ENCODE data around the gene HOTAIR.

Gene HOTAIR

GRCh38 chr12:54000116-54001114, 25.7 kb upstream of the HOTAIR start, which contains the start of gene HOXC9:
TSS of gene HOXC9 (plus strand) at chr12:54000161. CDS start at chr12:54000189, 28 bp downstream.
- DNase-seq (ENCODE audit: extremely low read depth in 1 of 2, low read depth in 1 of 2) = no peak

GRCh38 chr12:53999559-54000115, 24.9 kb upstream of the HOTAIR start:
- DNase-seq (ENCODE audit: extremely low read depth in 1 of 2, low read depth in 1 of 2) = no peak

- DNase-seq (ENCODE audit: extremely low read depth in 1 of 2, low read depth in 1 of 2) = no peak
Measured at GRCh38 chr12:53998900-53999236, 24.1 kb upstream of the HOTAIR start.

- no peak for DNase-seq (ENCODE audit: extremely low read depth in 1 of 2, low read depth in 1 of 2)
Measured at GRCh38 chr12:53998110-53998899, 23.6 kb upstream of the HOTAIR start.

- no peak for DNase-seq (ENCODE audit: extremely low read depth in 1 of 2, low read depth in 1 of 2)
Measured at GRCh38 chr12:53997204-53998109, 22.7 kb upstream of the HOTAIR start.

GRCh38 chr12:53996240-53997203, 21.8 kb upstream of the HOTAIR start:
- no peak for DNase-seq (ENCODE audit: extremely low read depth in 1 of 2, low read depth in 1 of 2)

GRCh38 chr12:53995378-53996239, 20.9 kb upstream of the HOTAIR start:
- no peak for DNase-seq (ENCODE audit: extremely low read depth in 1 of 2, low read depth in 1 of 2)

- DNase-seq (ENCODE audit: extremely low read depth in 1 of 2, low read depth in 1 of 2) = no peak
Measured at GRCh38 chr12:53995002-53995377, 20.2 kb upstream of the HOTAIR start.

- no peak for DNase-seq (ENCODE audit: extremely low read depth in 1 of 2, low read depth in 1 of 2)
Measured at GRCh38 chr12:53994264-53995001, 19.7 kb upstream of the HOTAIR start.

GRCh38 chr12:53994009-53994263, 19.2 kb upstream of the HOTAIR start:
- DNase-seq (ENCODE audit: extremely low read depth in 1 of 2, low read depth in 1 of 2) = no peak

- DNase-seq (ENCODE audit: extremely low read depth in 1 of 2, low read depth in 1 of 2) = no peak
Measured at GRCh38 chr12:53993162-53994008, 18.6 kb upstream of the HOTAIR start.

- no peak for DNase-seq (ENCODE audit: extremely low read depth in 1 of 2, low read depth in 1 of 2)
Measured at GRCh38 chr12:53992377-53992889, 17.7 kb upstream of the HOTAIR start.

- DNase-seq (ENCODE audit: extremely low read depth in 1 of 2, low read depth in 1 of 2) = no peak
Measured at GRCh38 chr12:53991077-53991460, 16.3 kb upstream of the HOTAIR start.

GRCh38 chr12:53990311-53991076, 15.7 kb upstream of the HOTAIR start:
- DNase-seq (ENCODE audit: extremely low read depth in 1 of 2, low read depth in 1 of 2) = no peak

- no peak for DNase-seq (ENCODE audit: extremely low read depth in 1 of 2, low read depth in 1 of 2)
Measured at GRCh38 chr12:53989227-53990113, 14.7 kb upstream of the HOTAIR start.
